PC-9 (cell line): ENCODE measurements around the gene NT5DC3.

Experiments used
- EZH2 ChIP-seq: fragments of 200-600 bp; sonication (generic); IDR thresholded peaks from 2 replicates; pipeline ENCODE4 v1.8.0; 2017; ENCODE audit warnings: antibody characterized with exemption, low read depth
- TF ChIP-seq, protein P1 (sequence below): fragments of 200-600 bp; sonication (generic); conservative IDR thresholded peaks from 2 replicates; pipeline ENCODE4 v1.6.1; 2017; ENCODE audit warnings: mixed run types, antibody characterized with exemption, mild to moderate bottlenecking, moderate library complexity

DNA sequence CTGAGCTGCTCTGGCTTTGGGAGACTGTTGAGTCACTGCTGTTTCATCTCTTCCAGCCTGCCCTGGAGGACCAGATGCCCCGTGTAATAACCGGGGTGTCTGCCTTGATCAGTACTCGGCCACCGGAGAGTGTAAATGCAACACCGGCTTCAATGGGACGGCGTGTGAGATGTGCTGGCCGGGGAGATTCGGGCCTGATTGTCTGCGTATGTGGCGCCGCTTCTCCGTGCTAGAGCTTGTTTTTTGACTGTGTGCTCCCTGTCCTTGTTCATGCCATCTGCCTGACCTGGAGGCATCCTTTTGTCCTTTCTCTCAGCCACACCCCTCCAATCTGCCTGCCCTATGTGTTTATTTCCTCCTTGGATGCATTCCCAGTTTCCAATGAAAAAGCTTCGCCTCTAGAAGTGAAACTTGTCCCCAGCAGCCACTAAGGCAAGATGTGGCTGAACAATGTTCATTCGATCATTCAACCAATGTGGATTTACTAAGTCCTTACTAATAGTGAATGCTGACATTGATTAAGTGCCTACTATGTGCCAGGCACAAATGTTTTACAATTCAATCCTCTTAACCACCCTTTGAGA is 98.6 kb downstream of the NT5DC3 start:
- TF ChIP-seq, protein P1, sequence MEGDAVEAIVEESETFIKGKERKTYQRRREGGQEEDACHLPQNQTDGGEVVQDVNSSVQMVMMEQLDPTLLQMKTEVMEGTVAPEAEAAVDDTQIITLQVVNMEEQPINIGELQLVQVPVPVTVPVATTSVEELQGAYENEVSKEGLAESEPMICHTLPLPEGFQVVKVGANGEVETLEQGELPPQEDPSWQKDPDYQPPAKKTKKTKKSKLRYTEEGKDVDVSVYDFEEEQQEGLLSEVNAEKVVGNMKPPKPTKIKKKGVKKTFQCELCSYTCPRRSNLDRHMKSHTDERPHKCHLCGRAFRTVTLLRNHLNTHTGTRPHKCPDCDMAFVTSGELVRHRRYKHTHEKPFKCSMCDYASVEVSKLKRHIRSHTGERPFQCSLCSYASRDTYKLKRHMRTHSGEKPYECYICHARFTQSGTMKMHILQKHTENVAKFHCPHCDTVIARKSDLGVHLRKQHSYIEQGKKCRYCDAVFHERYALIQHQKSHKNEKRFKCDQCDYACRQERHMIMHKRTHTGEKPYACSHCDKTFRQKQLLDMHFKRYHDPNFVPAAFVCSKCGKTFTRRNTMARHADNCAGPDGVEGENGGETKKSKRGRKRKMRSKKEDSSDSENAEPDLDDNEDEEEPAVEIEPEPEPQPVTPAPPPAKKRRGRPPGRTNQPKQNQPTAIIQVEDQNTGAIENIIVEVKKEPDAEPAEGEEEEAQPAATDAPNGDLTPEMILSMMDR: no peak
- TF ChIP-seq EZH2: no peak
